Esophagus squamous epithelium (tissue), 5 donors: Measurements from ENCODE around the gene IQUB. TPM values are rescaled to one million over a fixed set of nuclear protein-coding genes. Genes with fewer than 3 reads are reported as not detected.

Experiments
- DNase-seq: peaks from one replicate; lab custom pipeline; 2025; lab: John Stamatoyannopoulos, UW
- H3K27ac ChIP-seq, 4 donors: fragments of 200-600 bp; sonication (generic); one replicate each; pipeline ENCODE4 v1.5.1; 2016 to 2019; ENCODE audit warnings: mild to moderate bottlenecking in 1 of 4
- H3K27me3 ChIP-seq, 4 donors: fragments of 200-600 bp; sonication (generic); 1 replicate in 3 of 4; 2 replicates in 1 of 4; pipeline versions ENCODE4 v1.5.1 to v1.6.0; 2017 to 2021; ENCODE audit warnings: antibody characterized with exemption in 1 of 4
- H3K36me3 ChIP-seq, 3 donors: fragments of 200-600 bp; sonication (generic); one replicate each; pipeline ENCODE4 v1.5.1; 2016 to 2019
- H3K4me1 ChIP-seq, 3 donors: fragments of 200-600 bp; sonication (generic); one replicate each; pipeline ENCODE4 v1.5.1; 2017 to 2019
- H3K4me3 ChIP-seq, 4 donors: fragments of 200-600 bp; sonication (generic); 1 replicate in 3 of 4; 2 replicates in 1 of 4; pipeline ENCODE4 v1.5.1; 2016 to 2019; ENCODE audit warnings: mild to moderate bottlenecking in 2 of 4, moderate library complexity in 1 of 4
- H3K9me3 ChIP-seq, 3 donors: fragments of 200-600 bp; sonication (generic); one replicate each; pipeline ENCODE4 v1.5.1; 2016 to 2019
- CTCF ChIP-seq, 6 experiments: fragments of 450-650 bp in 4 of 6; fragments of 200-600 bp in 2 of 6; sonication (generic) in 2 of 6; IDR thresholded peaks; one replicate each; pipeline ENCODE4 v1.5.1; 2016 to 2019; ENCODE audit warnings: antibody characterized with exemption in 6 of 6, mild to moderate bottlenecking in 4 of 6, moderate library complexity in 4 of 6
- POLR2A ChIP-seq, 4 donors: fragments of 450-650 bp; IDR thresholded peaks; one replicate each; pipeline ENCODE4 v1.6.1; 2017; ENCODE audit warnings: antibody characterized with exemption in 4 of 4, mild to moderate bottlenecking in 4 of 4, moderate library complexity in 3 of 4
- WGBS, 2 donors: methylation state at CpG; one replicate each; pipeline ENCODE4 v1.1.5; 2018; 5-methylcytosine and 5-hydroxymethylcytosine counted together
- intact Hi-C: fragments of 100-400 bp; cut with DNase I; formaldehyde crosslinking; loops from one replicate; pipeline ENCODE4 v1.15.0; 2022
- total RNA-seq, 4 donors: library from RNA; depleted of rRNA; stranded (reverse); fragments of >200 nt; gene quantifications; one replicate each; pipeline ENCODE4 v1.1.0, GENCODE V29; 2016
- donor health status: DM: yes; HTN: yes; CAD: no.

Gene IQUB
- total RNA-seq, 4 donors from 2014 or later = 0.27 TPM; not detected in 3

GRCh38 chr7:123569352-123570010 lies 35.1 kb upstream of the IQUB start:
- no peaks in the 10 kb centered on the region for H3K27me3 ChIP-seq
- no peak for DNase-seq
- no peak for TF ChIP-seq POLR2A (IDR thresholded peaks at IDR 0.05)
- TF ChIP-seq CTCF (IDR thresholded peaks at IDR 0.05) = no peak
- no peak overlapping the region for H3K4me3 ChIP-seq
- H3K9me3 ChIP-seq = no peaks in the 10 kb centered on the region
- H3K36me3 ChIP-seq = no peaks in the 10 kb centered on the region
- no peak overlapping the region for H3K27ac ChIP-seq
- no peaks in the 10 kb centered on the region for H3K4me1 ChIP-seq
- intact Hi-C loops = no loop called here
- 36 to 56% methylated on average over 2 of the region's 2 CpGs for WGBS, 2 donors

GRCh38 chr7:123562121-123562520 lies 27.7 kb upstream of the IQUB start:
- no peak overlapping the region for H3K27ac ChIP-seq
- no peak overlapping the region for H3K4me3 ChIP-seq
- H3K27me3 ChIP-seq = peaks cover 0 to 6% (median 0%) of the 10 kb centered on the region in 4 donors
- peaks cover 0 to 6% (median 0%) of the 10 kb centered on the region in 3 donors for H3K4me1 ChIP-seq
- intact Hi-C loops = no loop called here
- DNase-seq = no peak
- no peak for TF ChIP-seq POLR2A (IDR thresholded peaks at IDR 0.05)
- TF ChIP-seq CTCF (IDR thresholded peaks at IDR 0.05) = no peak
- no peaks in the 10 kb centered on the region for H3K9me3 ChIP-seq
- H3K36me3 ChIP-seq = no peaks in the 10 kb centered on the region

- H3K9me3 ChIP-seq = no peaks in the 10 kb centered on the region
- H3K27ac ChIP-seq = peak overlapping the region; percentile 88 to 94 (median 91)
- no peak for DNase-seq
- peak overlapping the region; percentile 61 to 92 (median 74) for H3K4me3 ChIP-seq
- peaks cover 0 to 43% (median 22%) of the 10 kb centered on the region in 3 donors for H3K4me1 ChIP-seq
- 43% methylated on average over 4 of the region's 4 CpGs for WGBS, 2 donors
- intact Hi-C loops = no loop called here
- peaks cover 0 to 6% (median 0%) of the 10 kb centered on the region in 4 donors for H3K27me3 ChIP-seq
- H3K36me3 ChIP-seq = peaks cover 0 to 18% (median 0%) of the 10 kb centered on the region in 3 donors
- TF ChIP-seq CTCF (IDR thresholded peaks at IDR 0.05) (no peak), POLR2A (IDR thresholded peaks at IDR 0.05) (no peak)
Observed at GRCh38 chr7:123558289-123558874, 24.0 kb upstream of the IQUB start.

DNA sequence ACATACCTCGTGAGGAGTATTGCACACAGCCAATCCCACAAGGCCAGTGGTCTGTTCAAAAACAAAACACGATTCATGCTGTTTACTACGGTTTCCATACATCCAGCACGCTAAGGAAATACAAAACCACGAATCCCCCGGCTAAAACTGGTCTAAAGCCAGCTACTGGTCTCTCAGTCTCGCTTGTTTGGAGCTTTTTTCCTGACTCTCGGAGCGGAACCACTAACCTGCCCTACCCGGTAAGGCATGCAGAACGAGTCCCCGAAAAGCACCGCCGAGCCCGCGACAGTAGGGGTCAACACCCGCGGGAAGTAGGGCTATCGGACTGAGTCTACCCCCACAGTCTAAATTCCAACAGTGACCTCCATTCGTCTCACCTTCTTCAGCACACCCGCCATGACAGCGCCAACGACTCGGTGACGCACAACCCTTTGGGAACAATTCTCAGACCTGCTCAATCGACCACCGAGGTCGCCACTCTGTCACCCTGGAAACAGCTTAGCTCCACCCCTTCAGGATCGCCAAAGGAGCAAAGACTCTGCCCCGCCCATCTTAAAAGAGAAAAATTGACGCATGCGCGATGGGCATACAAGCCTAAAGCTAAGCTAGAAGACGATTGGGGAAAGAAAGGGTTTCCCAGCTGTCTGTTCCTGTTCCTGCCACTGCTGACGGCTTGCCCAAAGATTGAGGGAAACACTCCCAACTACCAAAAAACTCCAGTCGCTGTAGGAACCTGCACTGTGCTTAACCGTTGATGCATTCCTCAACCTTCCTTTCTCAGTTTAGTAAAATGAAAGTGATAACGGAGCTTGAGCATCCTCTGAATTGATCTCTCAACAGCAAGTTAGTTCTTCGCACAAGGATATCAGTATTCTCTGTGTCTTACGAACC lies 23.2 kb upstream of the IQUB start, which contains the start of gene NDUFA5:
Gene NDUFA5 (minus strand): TSS at position 421 of the 891 bp plus-strand sequence. CDS start 23 bp downstream, at position 398.
- WGBS, 2 donors = 0 to 1% methylated on average over 26 to 31 of the region's 40 CpGs
- TF ChIP-seq CTCF (IDR thresholded peaks at IDR 0.05) (no peak), POLR2A (IDR thresholded peaks at IDR 0.05) (peak in 3 of 4 donors; percentile 40 to 72 (median 49))
- peak within 1 kb of the TSS; percentile 88 to 94 (median 91) for H3K27ac ChIP-seq
- peak; percentile 84 for DNase-seq
- intact Hi-C loops = no loop called here
- H3K36me3 ChIP-seq = peaks cover 0 to 26% (median 0%) of the 10 kb centered on the region in 3 donors
- peak within 1 kb of the TSS; percentile 61 to 92 (median 74) for H3K4me3 ChIP-seq
- H3K27me3 ChIP-seq = peaks cover 0 to 6% (median 0%) of the 10 kb centered on the region in 4 donors
- peaks cover 0 to 48% (median 22%) of the 10 kb centered on the region in 3 donors for H3K4me1 ChIP-seq
- H3K9me3 ChIP-seq = no peaks in the 10 kb centered on the region
